Measurements from ENCODE around the gene NRF1.
"Not testable (repeated sequence)": the region's sequence is repeated elsewhere in the genome, so short reads cannot be mapped to it uniquely, and the experiment has no call there.

The NRF1 gene

DNA sequence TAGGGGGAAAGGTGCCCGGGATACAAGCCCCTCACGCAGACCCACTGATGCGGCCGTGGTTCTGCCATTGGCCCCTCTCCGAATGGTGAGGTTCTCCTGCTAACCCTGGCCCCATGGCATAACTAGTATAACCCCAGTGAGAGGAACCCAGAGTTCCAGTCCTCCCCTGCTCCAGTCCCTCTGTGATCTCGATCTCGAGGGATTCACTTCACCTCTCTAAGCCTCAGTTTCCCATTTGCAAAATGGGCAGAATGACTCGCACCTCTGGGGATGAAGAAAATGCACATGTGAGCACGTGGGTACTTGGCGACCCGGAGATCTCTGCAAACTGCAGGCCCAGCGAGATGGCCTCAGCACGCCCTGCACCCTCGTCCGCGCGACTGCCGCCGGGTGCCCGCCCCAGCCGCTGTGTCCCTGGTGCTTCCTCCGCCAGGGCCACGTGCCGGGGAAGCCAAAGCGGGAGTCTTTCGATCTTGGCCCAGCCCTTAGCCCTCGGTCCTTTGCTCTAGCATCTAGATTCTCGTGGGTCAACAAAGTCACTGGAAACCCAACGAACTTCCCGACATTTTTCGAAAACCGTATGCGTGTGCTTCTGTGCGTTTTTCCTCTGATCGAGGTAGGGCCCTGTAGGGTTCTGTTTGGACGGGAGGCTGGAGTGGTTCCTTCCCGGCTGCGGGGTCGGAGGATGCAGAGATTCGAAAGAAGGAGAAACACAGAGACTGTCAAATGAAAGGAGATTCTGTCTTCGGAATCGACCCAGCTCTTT is 171.5 kb downstream of the NRF1 start:
- DNase-seq (ENCODE audit: low spot score) = no peak

GRCh38 chr7:129783584-129783919 is 172.0 kb downstream of the NRF1 start:
- DNase-seq (ENCODE audit: low spot score) = no peak

DNA sequence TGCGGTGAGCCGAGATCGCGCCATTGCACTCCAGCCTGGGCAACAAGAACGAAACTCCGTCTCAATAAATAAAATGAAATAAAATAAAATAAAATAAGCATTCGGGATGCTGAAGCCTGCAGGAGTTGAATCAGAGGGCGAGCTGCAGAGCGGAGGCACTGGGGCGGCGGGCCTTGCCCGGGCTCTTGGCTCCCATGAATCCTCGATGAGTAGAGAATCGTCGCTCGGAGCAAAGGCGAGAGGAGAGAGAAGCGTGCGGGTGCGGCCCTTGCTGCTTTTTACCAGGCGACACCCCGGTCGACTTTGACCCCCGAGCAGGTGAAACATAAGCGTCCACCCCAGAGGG is 172.9 kb downstream of the NRF1 start:
- DNase-seq (ENCODE audit: low spot score) = no peak

DNA sequence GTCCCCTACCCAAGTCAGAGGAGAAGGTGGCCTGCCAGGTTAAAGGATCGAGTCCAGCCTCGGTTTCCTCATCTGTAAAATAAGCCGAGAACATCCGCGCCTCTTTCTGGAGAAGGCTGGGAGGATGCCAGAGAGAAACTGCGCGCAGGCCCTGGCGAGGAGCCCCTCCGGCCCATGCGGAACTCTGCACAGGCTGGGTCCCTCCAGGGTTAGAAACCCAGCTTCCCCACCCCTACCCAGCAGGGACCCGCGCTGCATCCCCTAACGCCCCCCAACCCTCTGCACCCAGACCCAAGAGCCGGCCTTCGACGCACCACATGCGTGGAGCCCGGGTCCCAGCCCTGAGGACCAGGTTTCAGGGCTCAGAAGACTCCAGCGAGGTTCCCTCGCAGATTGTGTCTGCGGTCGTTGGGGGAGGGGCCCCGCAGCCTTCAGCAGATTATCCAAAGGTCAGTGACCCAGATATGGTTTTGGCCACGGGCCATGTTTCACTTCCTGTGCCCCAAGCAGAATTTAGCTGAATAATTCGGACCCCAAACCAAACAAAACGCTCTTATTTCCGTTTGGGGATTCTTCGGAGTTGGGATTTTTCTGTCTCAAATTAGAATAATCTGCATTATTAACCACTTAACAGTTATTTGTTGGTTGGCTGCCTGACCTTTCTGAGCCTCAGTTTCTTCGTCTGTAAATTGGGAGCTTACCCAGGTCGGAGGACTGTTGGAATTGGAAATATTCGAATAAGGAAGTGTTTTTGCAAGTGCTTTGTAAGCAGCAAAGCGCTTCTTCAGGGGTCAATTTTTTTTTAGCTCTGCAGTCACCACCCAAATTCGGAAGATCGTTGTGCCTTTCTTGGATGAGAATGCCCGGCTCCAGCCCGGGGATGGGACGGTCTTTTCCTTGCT is 173.5 kb downstream of the NRF1 start:
- DNase-seq (ENCODE audit: low spot score) = no peak

DNA sequence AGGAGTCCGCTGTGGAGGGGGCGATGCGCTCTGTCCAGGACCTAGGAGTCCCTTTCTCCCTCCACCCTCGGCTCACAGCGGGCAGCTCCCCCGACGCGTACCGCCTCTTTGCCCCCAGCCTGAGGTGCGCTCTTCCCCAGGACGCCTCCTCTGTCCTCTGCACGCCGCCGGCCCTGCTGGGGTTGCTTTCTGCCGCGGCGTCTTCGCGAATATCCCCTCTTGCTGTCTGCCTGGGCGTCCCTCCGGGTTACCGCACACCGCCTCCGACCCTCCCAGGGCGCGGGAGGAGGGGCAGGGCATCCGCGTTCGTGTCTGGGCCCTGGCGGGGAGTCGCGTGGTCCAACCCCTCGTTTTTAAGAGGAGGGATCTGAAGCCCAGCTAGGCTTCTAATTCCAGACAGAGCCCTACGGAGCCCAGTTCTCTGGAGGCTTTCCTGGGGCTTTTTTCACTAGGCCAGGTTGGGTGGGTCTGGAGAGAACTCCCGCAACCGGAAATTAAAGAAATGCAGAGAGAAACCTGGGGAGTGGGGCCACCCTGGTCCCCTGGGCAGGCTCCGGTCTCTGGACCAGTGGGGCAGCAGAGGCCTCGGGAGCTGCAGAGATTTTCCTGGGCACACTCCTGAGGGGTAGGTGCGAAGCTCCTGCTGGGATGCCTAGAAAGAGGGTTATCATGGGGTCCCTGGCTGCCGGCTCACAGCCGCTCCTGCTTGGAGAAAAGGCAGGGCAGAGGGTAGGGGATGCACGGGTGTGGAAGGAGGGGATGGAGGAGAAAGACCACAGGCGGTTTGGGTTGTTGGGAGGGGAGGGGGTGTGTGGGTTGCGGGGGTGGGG is 174.4 kb downstream of the NRF1 start:
- DNase-seq (ENCODE audit: low spot score) = no peak

DNA sequence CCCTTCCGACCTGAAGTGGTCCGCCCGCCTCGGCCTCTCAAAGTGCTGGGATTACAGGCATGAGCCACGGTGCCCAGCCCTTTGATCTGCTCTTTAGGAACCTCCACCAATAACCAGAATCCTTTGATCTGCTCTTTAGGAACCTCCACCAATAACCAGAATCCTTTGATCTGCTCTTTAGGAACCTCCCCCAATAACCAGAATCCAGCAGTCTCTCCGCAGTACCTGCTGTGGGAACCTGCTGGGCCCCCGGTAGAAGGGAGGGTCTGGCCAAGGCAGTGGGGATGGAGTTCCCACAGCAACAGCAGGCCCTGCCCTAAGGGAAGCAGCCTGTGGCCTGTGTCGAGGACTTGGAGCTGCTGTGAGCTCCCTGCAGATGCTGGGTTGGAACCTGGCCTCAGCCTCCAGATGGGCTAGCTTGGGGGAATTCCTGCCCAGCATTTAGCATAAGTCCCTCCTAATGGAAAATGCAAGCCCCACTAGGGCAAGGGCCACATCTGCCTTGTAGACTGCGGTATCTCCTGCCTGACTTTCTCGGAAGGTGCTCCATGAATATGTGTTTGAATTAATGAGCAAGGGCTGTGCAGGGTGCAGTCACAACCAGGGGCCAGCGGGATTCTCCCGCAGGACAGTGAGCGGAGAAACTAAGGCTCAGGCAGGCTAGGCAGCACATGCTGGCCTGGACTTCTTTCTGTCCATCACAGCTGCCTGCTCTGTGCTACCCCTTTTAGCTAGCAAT is 175.5 kb downstream of the NRF1 start:
- DNase-seq (ENCODE audit: low spot score) = no peak

- DNase-seq (ENCODE audit: low spot score) = no peak
These were observed 177.5 kb downstream of the NRF1 start for GRCh38 chr7:129789000-129789399.

DNA sequence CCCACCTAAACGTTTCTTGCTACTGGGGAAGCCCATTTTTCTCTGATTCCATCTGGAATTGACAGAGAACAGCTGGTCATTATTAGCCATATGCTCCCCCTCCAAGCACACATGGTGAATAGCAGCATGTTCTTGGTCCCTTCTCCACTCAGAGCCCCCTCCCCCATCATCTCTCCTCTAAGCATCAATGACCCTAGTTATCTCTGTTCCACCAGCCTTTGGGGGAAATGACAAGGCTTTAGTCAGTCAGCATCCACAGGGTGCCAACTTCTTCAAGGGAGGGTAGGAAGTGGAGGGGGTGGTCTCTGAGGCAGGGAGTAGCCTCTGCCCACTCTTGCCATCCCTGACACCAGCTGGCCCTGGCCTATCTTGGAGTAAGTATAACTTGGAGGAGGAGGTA is 178.1 kb downstream of the NRF1 start:
- DNase-seq (ENCODE audit: low spot score) = no peak

- DNase-seq (ENCODE audit: low spot score) = no peak
These were observed 178.6 kb downstream of the NRF1 start for GRCh38 chr7:129790136-129790535.

GRCh38 chr7:129792721-129793120 is 181.2 kb downstream of the NRF1 start:
- DNase-seq (ENCODE audit: low spot score) = no peak

DNA sequence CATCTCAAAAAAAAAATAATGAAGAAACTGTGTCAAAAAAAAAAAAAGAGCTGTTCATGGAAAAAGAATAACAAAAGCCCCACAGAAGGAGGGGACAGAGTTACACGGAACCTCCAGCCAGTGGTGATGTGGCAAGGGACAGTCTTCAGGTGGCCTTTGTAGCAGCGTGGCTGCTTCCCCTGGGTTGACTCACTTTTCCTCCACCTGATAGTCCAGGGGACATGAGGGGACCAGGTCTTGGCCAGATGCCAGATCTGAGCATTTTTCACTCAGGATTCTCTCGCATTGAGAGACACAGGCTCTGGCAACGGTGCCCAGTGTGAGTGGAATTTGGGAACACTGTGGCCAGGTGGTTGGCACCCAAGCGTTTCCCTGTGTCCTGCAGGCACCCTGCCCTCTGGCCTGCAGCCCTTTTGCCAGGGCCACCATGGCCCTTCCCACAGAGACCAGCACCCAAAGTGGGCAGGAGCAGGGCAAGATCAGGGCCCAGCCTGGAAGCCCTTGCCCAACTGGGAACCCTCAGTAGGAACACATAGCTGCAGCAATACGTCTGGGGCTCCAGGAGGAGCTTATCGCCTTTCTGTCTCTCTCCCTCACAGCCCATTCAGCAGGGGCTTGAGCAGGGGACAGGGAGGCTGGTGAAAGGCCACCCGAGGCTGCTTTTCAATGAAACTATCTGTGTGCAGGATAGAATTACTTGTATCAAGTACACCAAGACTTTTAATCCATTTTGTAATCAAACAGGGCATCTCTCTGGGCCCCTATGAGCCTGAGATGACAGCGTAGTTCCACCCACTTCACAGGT is 182.2 kb downstream of the NRF1 start:
- DNase-seq (ENCODE audit: low spot score) = no peak

DNA sequence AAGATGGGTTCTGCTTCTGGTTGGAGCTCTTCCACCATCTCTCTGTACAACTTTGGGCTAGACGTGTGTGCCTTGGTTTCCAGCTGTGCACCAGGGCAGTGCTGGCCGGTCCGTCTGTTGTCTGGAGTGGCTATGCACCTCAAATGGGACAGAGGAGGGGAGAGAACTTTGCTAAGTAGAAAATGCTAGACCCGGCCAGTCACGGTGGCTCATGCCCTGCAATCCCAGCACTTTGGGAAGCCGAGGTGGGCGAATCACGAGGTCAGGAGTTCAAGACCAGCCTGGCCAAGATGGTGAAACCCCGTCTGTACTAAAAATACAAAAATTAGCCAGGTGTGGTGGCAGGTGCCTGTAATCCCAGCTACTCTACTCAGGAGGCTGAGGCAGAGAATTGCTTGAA is 182.9 kb downstream of the NRF1 start:
- not testable (repeated sequence) for DNase-seq (ENCODE audit: low spot score)

DNA sequence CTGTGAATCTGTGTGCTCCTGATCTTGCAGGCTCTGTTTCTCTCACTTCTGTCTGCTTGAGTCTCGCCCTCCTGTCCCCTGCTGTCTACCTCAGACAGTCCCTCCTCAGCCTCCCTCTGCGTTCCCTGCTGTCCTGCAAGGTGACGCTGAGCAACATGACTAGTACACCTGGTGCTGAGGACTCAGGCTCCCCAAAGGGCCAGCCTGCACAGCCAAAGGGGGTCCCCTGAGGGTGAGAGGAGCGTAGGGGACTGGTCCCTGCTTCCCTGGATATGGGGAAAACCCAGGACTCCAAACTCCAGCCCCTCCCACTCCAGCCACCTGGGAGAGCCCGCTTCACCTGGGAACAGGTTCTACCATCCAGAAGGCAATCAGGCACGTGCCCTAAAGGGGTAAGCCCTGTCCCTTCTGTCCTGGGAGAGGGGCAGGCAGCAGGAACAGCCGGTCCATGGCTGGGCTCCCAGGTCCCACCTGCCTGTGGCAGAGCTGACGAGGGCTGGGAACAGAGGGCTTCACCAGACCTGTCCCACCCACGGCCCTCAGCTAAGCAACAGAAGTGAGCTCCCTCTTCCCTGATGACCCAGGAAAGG is 184.8 kb downstream of the NRF1 start:
- no peak for DNase-seq (ENCODE audit: low spot score)

GRCh38 chr7:129797214-129797789 is 185.8 kb downstream of the NRF1 start:
- no peak for DNase-seq (ENCODE audit: low spot score)

DNA sequence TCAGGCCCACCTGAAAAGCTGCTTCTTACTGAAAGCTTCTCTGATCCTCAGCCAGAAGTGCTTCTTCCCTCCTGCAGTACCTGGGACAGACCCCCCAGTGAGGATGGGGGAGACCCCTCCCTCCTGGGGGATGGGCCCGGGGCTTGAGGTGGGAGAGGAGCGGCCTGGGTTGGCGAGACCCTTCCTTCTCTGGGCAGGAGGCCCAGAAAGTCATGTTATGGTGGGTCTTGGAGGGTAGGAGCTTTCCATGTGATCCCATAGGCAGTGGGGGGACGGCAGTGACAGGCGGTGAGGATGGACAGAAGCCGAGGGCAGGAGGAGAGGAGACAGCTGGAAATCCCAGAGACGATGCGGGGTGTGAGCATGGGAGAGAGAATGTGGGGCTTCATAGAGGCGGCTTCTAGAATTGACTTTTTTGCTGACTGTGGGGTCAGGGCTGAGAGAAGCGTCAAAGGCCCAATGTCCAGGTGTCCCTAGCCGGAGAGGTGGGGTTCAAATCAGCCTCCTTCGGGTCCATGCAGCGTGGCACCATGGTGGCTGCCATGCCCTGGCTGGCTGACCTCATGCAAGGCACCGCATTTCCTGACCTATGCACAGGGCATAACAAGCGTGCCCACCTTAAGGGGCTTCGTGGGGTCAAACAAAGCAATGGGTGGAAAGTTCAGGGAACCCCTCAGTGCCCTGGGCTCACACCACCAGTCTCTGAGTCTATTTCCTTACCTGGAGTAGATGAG is 187.3 kb downstream of the NRF1 start:
- DNase-seq (ENCODE audit: low spot score) = no peak

DNA sequence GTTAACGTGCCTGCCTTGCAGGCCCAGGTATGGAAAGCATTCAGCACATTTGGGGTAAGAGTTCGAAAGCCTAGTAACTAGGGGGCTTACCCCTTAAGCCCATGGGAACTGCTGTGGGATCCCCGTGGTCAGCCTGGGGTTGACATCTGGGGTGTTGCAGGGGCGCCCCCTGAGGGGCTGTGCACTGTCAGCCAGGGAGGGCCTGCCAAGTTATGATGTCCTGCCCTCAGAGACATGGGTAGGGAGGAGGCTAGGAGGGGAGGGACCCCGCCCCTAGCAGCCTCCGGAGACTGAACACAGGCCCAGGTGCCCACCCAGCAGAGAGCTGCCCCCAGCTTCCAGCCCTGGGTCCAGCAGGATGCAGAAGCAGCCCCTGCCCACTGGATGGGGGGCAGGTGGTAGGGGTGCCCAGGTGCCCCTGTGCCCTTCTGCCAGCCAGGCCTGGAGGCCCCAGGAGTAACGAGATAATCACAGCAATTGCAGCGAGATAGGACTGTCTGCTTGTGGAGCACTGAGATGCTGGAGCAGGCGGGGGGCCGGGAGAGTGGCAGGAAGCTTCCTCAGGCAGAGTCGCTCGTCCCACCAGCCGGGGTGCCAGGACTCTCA is 187.9 kb downstream of the NRF1 start:
- DNase-seq (ENCODE audit: low spot score) = no peak

GRCh38 chr7:129800901-129801300 is 189.4 kb downstream of the NRF1 start:
- no peak for DNase-seq (ENCODE audit: low spot score)

GRCh38 chr7:129801882-129802281 is 190.4 kb downstream of the NRF1 start:
- no peak for DNase-seq (ENCODE audit: low spot score)

DNA sequence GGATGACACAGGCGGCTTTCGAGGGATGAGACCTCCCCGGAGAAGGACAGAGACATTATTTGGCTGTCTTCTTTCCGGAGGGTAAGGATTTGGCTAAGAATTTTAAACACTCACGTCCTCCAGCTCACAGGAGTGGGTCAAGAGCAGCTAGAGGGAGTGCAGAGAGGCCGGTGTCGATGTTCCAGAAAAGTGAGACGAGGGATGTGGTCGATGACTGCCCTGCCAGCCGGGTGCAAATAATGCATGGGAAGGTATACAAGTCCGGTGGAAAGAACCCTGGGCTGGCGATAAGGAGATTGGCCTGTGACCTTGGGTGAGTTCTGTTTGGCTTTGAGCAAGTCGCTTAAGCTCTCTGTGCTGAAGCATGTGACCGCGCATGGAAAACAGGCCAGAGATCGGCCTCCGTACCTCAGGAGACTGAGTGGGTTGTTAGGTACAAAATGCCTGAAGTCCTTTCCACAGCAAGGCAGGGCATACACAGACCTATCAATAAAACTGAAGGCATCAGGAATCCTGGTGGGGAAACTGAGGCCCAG is 192.1 kb downstream of the NRF1 start:
- no peak for DNase-seq (ENCODE audit: low spot score)

Data from kidney tubule cell (primary cell).